ENCODE data around the gene RITA1.
"Not testable (repeated sequence)": the region's sequence is repeated elsewhere in the genome, so short reads cannot be mapped to it uniquely, and the experiment has no call there.

The RITA1 gene, protein sequence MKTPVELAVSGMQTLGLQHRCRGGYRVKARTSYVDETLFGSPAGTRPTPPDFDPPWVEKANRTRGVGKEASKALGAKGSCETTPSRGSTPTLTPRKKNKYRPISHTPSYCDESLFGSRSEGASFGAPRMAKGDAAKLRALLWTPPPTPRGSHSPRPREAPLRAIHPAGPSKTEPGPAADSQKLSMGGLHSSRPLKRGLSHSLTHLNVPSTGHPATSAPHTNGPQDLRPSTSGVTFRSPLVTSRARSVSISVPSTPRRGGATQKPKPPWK
- 8.6 to 21.5 (median 13.5) reads per million in 9 experiments for total RNA-seq

DNA sequence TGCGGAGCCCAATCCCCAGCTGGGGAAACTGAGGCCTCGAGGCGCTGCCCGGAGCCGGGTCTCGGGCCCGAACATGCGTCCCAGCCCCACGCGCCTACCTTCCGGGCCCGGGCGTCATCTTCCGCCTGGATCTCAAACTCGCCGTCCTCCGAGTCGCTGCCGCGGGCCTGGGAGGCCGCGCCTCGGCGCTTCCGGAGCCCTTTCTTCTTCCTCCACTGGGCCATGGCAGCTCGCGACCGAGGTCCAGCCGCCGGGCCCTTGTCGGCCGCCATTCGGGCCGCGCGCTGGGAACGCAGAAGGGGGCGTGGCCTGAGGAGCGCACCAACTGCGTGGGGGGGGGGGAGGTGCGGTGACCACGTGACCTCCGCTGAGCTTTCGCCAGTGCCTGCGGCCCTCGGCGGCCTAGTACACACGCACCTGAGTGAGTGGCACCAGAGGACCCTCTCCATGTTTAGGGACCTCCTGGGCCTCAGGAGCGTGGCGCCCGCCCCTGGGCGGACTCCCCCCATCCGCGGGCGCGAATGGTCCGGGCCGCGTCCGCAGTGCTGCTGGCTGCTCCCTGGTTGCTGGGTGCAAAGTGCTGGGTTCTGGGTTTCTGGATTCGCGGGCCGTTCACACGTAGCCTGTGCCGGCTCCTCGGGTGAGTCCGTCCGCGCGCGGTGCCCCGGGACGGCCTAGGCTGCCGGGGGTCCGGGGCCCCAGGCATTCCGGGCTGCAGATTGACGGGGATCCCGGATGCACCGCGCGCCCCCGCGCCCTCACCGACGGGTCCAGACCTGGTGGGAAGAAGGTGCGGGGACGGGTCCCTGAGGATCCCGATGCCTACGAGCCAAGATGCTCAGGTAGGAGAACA is at the start of gene RITA1, which contains the start of gene DDX54:
Gene RITA1 (plus strand): TSS at position 542 of the 853 bp plus-strand sequence. CDS start 1,026 bp downstream, outside the sequence.
Gene DDX54 (minus strand): TSS at position 299 of the 853 bp plus-strand sequence. CDS start 27 bp downstream, at position 272.
- peak; percentile 65 for ATAC-seq (replicated peaks)
- Mint-ChIP-seq H3K36me3 (ENCODE audit: insufficient read depth) (peaks cover 25% of the 10 kb centered on the region), H3K27me3 (no peaks in the 10 kb centered on the region), H3K9me3 (no peaks in the 10 kb centered on the region), H3K27ac (peak within 1 kb of the TSS; percentile 93 to 94), H3K4me3 (peak within 1 kb of the TSS; percentile 88 to 89), H3K4me1 (ENCODE audit: low read depth in 2 of 2) (peaks cover 23 to 37% of the 10 kb centered on the region in 2 donors)
- peak; percentile 77 to 78 (median 78) for DNase-seq

DNA sequence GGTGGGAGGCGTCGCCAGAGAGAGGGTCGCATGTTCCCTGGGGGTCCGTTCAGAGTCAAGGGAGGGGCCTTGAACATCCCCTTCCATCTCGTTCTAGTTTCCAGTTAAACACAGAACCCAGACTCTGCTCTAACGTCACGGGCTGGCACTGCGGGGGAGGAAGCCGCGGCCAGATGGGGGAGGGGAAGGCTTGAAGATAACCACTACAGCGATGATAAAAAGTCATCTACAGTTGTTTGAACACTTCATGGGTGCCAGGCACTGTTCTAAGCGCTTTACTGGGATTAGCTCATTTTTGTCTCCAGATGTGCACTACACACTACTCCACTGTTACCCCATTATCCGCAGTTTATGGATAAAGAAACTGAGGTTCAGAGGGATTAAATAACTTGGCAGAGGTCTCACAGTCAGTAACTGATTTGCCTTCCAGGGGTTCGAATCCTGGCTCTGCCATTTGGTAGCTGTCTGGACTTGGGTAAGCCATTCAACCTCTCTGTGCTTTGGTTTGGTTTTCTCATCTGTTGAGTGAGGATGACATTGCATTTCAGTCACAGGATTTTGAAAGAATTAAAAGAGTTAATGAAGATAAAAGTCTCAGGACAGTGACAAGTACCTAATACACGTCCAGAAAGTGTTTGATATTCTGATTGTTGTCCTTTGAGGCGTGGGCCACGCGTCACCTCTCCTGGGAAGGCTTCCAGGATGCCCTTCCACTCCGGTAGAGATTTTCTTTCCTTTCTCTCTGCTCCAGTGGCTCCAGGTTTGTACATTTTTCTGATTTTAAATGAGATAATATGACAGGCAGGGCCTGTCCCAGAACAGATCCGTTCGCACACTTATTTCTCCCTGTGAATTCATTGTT is 49.2 kb upstream of the RITA1 start:
- H3K4me1 Mint-ChIP-seq (ENCODE audit: low read depth in 2 of 2), result peaks cover 5 to 14% of the 10 kb centered on the region in 2 donors
- H3K9me3 Mint-ChIP-seq, result no peaks in the 10 kb centered on the region
- ATAC-seq (replicated peaks) (peak; percentile 79), DNase-seq (peak; percentile 46 to 63 (median 63))
- no peaks in the 10 kb centered on the region for H3K36me3 Mint-ChIP-seq (ENCODE audit: insufficient read depth)
- H3K27me3 Mint-ChIP-seq, result peaks cover 15 to 22% of the 10 kb centered on the region in 2 donors
- H3K4me3 Mint-ChIP-seq, result peak overlapping the region; percentile 79
- H3K27ac Mint-ChIP-seq, result peak overlapping the region; percentile 7 to 83

DNA sequence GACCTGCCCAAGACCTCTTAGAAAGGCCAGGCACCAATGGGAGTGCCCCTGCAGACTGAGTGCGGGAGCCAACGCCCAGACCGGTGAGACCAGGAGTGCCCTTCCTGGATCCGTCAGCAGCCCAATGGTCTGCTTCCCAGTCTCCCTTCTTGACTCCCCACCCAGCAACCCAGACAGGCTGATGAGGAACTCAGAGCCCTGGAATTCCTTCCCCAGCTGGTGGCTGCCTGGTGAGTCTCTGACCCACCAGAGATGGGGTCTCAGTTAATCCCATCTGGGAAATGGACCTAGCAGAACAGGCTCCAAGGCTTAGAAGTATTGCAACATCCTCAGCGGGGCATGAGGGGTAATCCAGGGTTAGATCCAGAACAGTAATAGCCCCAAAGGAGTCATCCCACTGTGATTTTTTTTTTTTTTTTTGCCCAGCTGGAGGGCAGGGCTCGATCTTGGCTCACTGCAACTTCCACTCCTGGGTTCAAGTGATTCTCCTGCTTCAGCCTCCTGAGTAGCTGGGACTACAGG is 48.5 kb upstream of the RITA1 start:
- Mint-ChIP-seq H3K4me1 (ENCODE audit: low read depth in 2 of 2) (peaks cover 5 to 14% of the 10 kb centered on the region in 2 donors), H3K27ac (peak overlapping the region in 1 of 2 donors; percentile 7), H3K36me3 (ENCODE audit: insufficient read depth) (no peaks in the 10 kb centered on the region), H3K4me3 (no peak overlapping the region), H3K27me3 (peaks cover 15 to 22% of the 10 kb centered on the region in 2 donors), H3K9me3 (no peaks in the 10 kb centered on the region)
- no peak for ATAC-seq (replicated peaks)
- DNase-seq, result no peak

DNA sequence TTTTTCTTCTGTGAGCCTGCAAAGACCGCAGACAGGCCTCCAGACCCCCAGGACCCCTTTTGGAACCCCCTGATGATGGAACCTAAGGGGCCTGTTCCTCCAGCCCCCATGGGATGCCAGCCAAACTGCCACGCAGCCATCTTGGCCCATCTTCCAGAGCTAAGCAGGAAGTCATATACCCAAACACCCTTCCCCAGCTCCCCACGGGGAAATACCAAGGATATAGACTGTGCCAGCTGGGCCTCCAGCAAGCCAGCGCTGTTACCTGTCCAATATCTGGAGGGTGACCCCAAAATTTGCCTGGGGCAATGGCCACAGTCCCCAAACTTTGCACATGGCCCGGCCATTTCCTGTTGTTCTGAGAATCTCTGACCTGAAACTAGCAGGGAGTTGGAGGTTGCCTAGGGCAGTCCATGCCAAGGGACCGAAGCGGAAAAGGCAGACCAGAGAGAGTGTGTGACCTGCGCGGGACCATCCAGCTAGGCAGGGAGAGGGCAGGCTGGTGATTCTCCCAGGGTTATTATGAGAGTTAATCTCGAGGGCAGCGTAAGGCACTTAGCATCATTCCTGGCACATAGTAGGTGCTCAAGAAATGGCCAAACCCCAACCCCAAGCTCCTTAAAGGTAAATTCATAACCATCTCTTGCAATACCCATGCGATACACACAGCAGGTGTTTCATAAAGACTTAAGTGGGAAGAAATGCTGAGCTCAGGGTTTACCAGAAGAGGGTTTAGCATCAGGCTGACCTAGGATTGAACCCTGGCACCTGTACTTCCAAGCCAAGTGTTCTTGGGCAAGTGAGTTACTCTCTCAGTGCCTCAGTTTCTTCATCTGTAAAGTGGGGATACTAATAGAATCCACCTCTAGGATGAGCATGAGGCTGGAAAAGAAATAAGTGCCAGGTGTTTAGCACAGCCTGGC is 47.4 kb upstream of the RITA1 start:
- peaks cover 5 to 14% of the 10 kb centered on the region in 2 donors for H3K4me1 Mint-ChIP-seq (ENCODE audit: low read depth in 2 of 2)
- H3K9me3 Mint-ChIP-seq, result no peaks in the 10 kb centered on the region
- H3K4me3 Mint-ChIP-seq, result no peak overlapping the region
- ATAC-seq (replicated peaks) (no peak), DNase-seq (no peak)
- H3K27me3 Mint-ChIP-seq, result peaks cover 15 to 27% of the 10 kb centered on the region in 2 donors
- no peaks in the 10 kb centered on the region for H3K36me3 Mint-ChIP-seq (ENCODE audit: insufficient read depth)
- H3K27ac Mint-ChIP-seq, result no peak overlapping the region

DNA sequence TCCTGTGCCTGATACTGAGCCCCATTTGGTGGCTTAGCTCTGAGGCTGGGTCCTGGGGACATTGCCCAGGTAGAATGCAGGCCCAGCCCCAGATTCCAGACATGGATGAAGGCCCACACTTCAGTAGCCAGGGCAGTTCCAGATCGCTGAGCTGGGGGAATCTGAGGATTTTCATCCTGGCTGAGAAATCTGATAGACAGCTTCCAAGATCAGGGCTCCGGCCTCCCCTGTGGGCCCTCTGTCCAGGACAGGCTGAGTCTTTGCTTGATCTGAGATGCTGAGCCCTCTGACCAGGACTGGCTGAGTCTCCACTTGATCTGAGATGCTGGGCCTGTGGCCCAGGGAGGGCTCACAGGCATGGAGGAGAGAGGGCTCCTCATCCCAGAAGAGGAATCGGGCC is 46.7 kb upstream of the RITA1 start:
- Mint-ChIP-seq H3K36me3 (ENCODE audit: insufficient read depth) (no peaks in the 10 kb centered on the region), H3K4me3 (no peak overlapping the region), H3K27me3 (peaks cover 15 to 31% of the 10 kb centered on the region in 2 donors), H3K9me3 (no peaks in the 10 kb centered on the region), H3K4me1 (ENCODE audit: low read depth in 2 of 2) (peaks cover 5 to 14% of the 10 kb centered on the region in 2 donors), H3K27ac (no peak overlapping the region)
- ATAC-seq (replicated peaks) (no peak), DNase-seq (no peak)

GRCh38 chr12:113140706-113141105 is 44.8 kb upstream of the RITA1 start:
- no peak for ATAC-seq (replicated peaks)
- H3K9me3 Mint-ChIP-seq, result no peaks in the 10 kb centered on the region
- H3K4me3 Mint-ChIP-seq, result no peak overlapping the region
- peaks cover 4 to 11% of the 10 kb centered on the region in 2 donors for H3K4me1 Mint-ChIP-seq (ENCODE audit: low read depth in 2 of 2)
- H3K27ac Mint-ChIP-seq, result peak overlapping the region in 1 of 2 donors; percentile 8
- H3K27me3 Mint-ChIP-seq, result peaks cover 13 to 23% of the 10 kb centered on the region in 2 donors
- no peak for DNase-seq
- H3K36me3 Mint-ChIP-seq (ENCODE audit: insufficient read depth), result no peaks in the 10 kb centered on the region

DNA sequence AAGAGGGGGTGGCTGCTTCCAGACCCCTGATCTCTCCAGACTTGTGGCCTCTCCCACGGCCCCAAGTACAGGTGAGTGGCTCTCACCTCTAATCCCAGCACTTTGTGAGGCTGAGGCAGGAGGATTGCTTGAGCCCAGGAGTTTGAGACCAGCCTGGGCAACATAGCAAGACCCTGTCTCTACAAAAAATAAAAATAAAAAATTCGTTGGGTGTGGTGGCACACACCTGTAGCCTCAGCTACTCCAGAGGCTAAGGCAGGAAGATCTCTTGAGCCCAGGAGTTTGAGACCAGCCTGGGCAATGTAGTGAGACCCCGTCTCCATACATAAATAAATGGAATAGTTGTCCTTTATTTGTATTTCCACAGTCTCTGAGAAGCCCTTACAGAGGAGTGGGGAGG is 43.8 kb upstream of the RITA1 start:
- not testable (repeated sequence) for H3K4me1 Mint-ChIP-seq (ENCODE audit: low read depth in 2 of 2); ATAC-seq (replicated peaks); H3K36me3 Mint-ChIP-seq (ENCODE audit: insufficient read depth); H3K27ac Mint-ChIP-seq; H3K4me3 Mint-ChIP-seq; DNase-seq; H3K9me3 Mint-ChIP-seq
- peaks cover 4 to 13% of the 10 kb centered on the region in 2 donors for H3K27me3 Mint-ChIP-seq

- no peak overlapping the region for H3K4me3 Mint-ChIP-seq
- H3K27me3 Mint-ChIP-seq, result peaks cover 0 to 8% of the 10 kb centered on the region in 2 donors
- no peak overlapping the region for H3K27ac Mint-ChIP-seq
- ATAC-seq (replicated peaks) (no peak), DNase-seq (no peak)
- H3K36me3 Mint-ChIP-seq (ENCODE audit: insufficient read depth), result no peaks in the 10 kb centered on the region
- peaks cover 0 to under 1% of the 10 kb centered on the region in 2 donors for H3K9me3 Mint-ChIP-seq
- no peaks in the 10 kb centered on the region for H3K4me1 Mint-ChIP-seq (ENCODE audit: low read depth in 2 of 2)
Measured at GRCh38 chr12:113142173-113142885, 43.2 kb upstream of the RITA1 start.

DNA sequence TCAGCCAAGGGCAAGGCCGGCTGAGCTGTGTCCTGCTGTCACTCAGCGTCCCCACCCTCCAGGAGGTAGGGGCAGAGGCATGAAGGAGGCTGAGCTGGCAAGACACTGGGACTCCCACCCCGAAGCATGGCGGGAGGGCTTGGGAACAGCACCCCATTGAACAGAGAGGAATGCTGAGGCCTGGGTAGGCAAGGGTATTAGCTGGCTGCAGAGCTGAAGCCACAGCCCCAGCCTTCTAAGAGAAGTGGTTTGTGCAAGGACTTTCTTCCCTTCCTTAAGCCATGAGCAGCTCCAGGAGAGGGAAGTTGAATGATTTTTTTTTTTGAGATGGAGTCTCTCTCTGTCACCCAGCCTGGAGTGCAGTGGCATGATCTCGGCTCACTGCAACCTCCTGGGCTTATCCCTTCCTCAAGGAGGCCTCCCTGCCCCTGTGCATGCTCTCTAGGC is 42.6 kb upstream of the RITA1 start:
- Mint-ChIP-seq H3K4me1 (ENCODE audit: low read depth in 2 of 2) (no peaks in the 10 kb centered on the region), H3K27me3 (peaks cover 0 to 8% of the 10 kb centered on the region in 2 donors), H3K27ac (no peak overlapping the region), H3K36me3 (ENCODE audit: insufficient read depth) (no peaks in the 10 kb centered on the region), H3K9me3 (peaks cover 0 to 2% of the 10 kb centered on the region in 2 donors), H3K4me3 (no peak overlapping the region)
- ATAC-seq (replicated peaks), result no peak
- no peak for DNase-seq

DNA sequence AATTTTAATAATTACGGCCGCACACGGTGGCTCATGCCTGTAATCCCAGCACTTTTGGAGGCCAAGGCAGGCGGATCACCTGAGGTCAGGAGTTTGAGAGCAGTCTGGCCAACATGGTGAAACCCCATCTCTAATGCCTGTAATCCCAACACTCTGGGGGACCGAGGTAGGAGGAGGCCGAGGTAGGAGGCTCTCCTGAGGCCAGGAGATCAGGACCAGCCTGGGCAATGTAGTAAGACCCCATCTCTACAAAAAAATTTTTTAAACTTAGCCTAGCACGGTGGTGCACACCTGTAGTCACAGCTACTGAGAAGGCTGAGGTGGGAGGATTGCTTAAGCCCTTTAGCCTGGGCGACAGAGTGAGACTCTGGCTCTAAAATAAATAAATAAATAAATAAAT is 41.6 kb upstream of the RITA1 start:
- Mint-ChIP-seq H3K36me3 (ENCODE audit: insufficient read depth) (no peaks in the 10 kb centered on the region), H3K9me3 (peaks cover 0 to 2% of the 10 kb centered on the region in 2 donors), H3K27ac (no peak overlapping the region), H3K4me1 (ENCODE audit: low read depth in 2 of 2) (no peaks in the 10 kb centered on the region), H3K4me3 (no peak overlapping the region), H3K27me3 (peaks cover 0 to 8% of the 10 kb centered on the region in 2 donors)
- DNase-seq, result no peak
- no peak for ATAC-seq (replicated peaks)

- Mint-ChIP-seq H3K36me3 (ENCODE audit: insufficient read depth) (no peaks in the 10 kb centered on the region), H3K4me3 (no peak overlapping the region), H3K9me3 (peaks cover 0 to 2% of the 10 kb centered on the region in 2 donors), H3K4me1 (ENCODE audit: low read depth in 2 of 2) (no peaks in the 10 kb centered on the region), H3K27ac (no peak overlapping the region), H3K27me3 (peaks cover 1 to 10% of the 10 kb centered on the region in 2 donors)
- DNase-seq, result no peak
- no peak for ATAC-seq (replicated peaks)
Measured at GRCh38 chr12:113144806-113145205, 40.7 kb upstream of the RITA1 start.
